ENCODE measurements around the gene ZNF845. TPM values are rescaled to one million over a fixed set of nuclear protein-coding genes. Genes with fewer than 3 reads are reported as not detected.

The ZNF845 gene
- 4.4 and 6.6 TPM in 2 replicates for total RNA-seq (2014; rRNA removed)
- percentile 70 among the genes with signal in this experiment for Bru-seq, nascent RNA
- percentile 76 among the genes with signal in this experiment for BruChase-seq, experiment 1, labeled RNA remaining after a 6-hour chase
- percentile 83 among the genes with signal in this experiment for BruChase-seq, experiment 2, labeled RNA remaining after a 2-hour chase
- long read RNA-seq, full-length matches to known transcripts = 18 of 23 reads
- long read RNA-seq, partial matches to known transcripts = 0 of 23 reads
- long read RNA-seq, other reads (novel, unspliced or antisense) = 5 of 23 reads

GRCh38 chr19:53333463-53334449 is at the start of gene ZNF845:
Gene ZNF845, plus strand, starts transcription at chr19:53333749. Its CDS starts 7,559 bp downstream, at chr19:53341308.
- Histone ChIP-seq H3F3A (ENCODE audit: low read length, unreplicated experiment) (no peaks in the 10 kb centered on the region), H3K9me3 (ENCODE audit: low read length) (peaks cover 25% of the 10 kb centered on the region), H3K4me3 (ENCODE audit: low read length) (peak within 1 kb of the TSS; percentile 79), H3K36me3 (ENCODE audit: low read depth, low read length) (peaks cover 28% of the 10 kb centered on the region), H3K79me2 (ENCODE audit: low read length) (peaks cover 28% of the 10 kb centered on the region), H3K27me3 (ENCODE audit: low read length) (no peaks in the 10 kb centered on the region), H3K9me2 (replicated peaks; ENCODE audit: low read length) (no peaks in the 10 kb centered on the region), H3K27ac (ENCODE audit: low read length) (peak within 1 kb of the TSS; percentile 12), H3K9ac (ENCODE audit: low read length) (peak within 1 kb of the TSS; percentile 83), H3K4me2 (ENCODE audit: low read length) (peak within 1 kb of the TSS; percentile 89), H2AFZ (ENCODE audit: low read length) (peak within 1 kb of the TSS; percentile 98), H3K4me1 (ENCODE audit: insufficient read depth, low read length) (no peaks in the 10 kb centered on the region), H4K20me1 (ENCODE audit: low read length) (no peaks in the 10 kb centered on the region)
- ChIA-PET CTCF (interaction anchor here (0.7 to 0.8 kb wide), 2 partner anchors 55 to 138 kb away, joined by 3 read pairs; no protein-coding TSS in a partner anchor), POLR2A (ENCODE audit: unreplicated experiment) (interaction anchor here (0.6 to 1.4 kb wide), 4 partner anchors 41 to 695 kb away, joined by 3 to 4 read pairs (median 3); no protein-coding TSS in a partner anchor)
- peak; percentile 99 for ATAC-seq
- peak; percentile 96 for DNase-seq
- TSS peak; percentile 89 for BruUV-seq (replicated peaks)
- TF ChIP-seq, protein P1, sequence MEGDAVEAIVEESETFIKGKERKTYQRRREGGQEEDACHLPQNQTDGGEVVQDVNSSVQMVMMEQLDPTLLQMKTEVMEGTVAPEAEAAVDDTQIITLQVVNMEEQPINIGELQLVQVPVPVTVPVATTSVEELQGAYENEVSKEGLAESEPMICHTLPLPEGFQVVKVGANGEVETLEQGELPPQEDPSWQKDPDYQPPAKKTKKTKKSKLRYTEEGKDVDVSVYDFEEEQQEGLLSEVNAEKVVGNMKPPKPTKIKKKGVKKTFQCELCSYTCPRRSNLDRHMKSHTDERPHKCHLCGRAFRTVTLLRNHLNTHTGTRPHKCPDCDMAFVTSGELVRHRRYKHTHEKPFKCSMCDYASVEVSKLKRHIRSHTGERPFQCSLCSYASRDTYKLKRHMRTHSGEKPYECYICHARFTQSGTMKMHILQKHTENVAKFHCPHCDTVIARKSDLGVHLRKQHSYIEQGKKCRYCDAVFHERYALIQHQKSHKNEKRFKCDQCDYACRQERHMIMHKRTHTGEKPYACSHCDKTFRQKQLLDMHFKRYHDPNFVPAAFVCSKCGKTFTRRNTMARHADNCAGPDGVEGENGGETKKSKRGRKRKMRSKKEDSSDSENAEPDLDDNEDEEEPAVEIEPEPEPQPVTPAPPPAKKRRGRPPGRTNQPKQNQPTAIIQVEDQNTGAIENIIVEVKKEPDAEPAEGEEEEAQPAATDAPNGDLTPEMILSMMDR (conservative IDR thresholded peaks at IDR 0.05; ENCODE audit: low read depth, low read length) = no peak
- TF ChIP-seq EZH2 (IDR thresholded peaks at IDR 0.05; ENCODE audit: low read length, unreplicated experiment) = no peak
- TF ChIP-seq EZH2phosphoT487 (IDR thresholded peaks at IDR 0.05; ENCODE audit: borderline replicate concordance, low read length) = no peak
- intact Hi-C loops (cut with micrococcal nuclease) = loop anchor here (2.0 to 10.0 kb wide), 3 partner anchors 61 to 139 kb away; partner anchors contain the start of genes ZNF665, ZNF677 and ZNF765

- H3K79me2 ChIP-seq (ENCODE audit: low read length) = no peaks in the 10 kb centered on the region
- no peaks in the 10 kb centered on the region for H3F3A ChIP-seq (ENCODE audit: low read length, unreplicated experiment)
- TF ChIP-seq, protein P1 (conservative IDR thresholded peaks at IDR 0.05; ENCODE audit: low read depth, low read length) = no peak
- TF ChIP-seq EZH2 (IDR thresholded peaks at IDR 0.05; ENCODE audit: low read length, unreplicated experiment) = no peak
- no peaks in the 10 kb centered on the region for H3K4me1 ChIP-seq (ENCODE audit: insufficient read depth, low read length)
- no peak overlapping the region for H2AFZ ChIP-seq (ENCODE audit: low read length)
- no peaks in the 10 kb centered on the region for H3K27me3 ChIP-seq (ENCODE audit: low read length)
- no TSS peak for BruUV-seq (replicated peaks)
- no peaks in the 10 kb centered on the region for H3K36me3 ChIP-seq (ENCODE audit: low read depth, low read length)
- no peaks in the 10 kb centered on the region for H3K9me2 ChIP-seq (replicated peaks; ENCODE audit: low read length)
- H3K4me2 ChIP-seq (ENCODE audit: low read length) = no peak overlapping the region
- H3K4me3 ChIP-seq (ENCODE audit: low read length) = no peak overlapping the region
- H4K20me1 ChIP-seq (ENCODE audit: low read length) = no peaks in the 10 kb centered on the region
- ChIA-PET POLR2A (ENCODE audit: unreplicated experiment) (no interaction called here), CTCF (no interaction called here)
- ATAC-seq (peak; percentile 93), DNase-seq (peak; percentile 51)
- no peak overlapping the region for H3K27ac ChIP-seq (ENCODE audit: low read length)
- H3K9me3 ChIP-seq (ENCODE audit: low read length) = peaks cover 17% of the 10 kb centered on the region
- intact Hi-C loops (cut with micrococcal nuclease) = no loop called here
- H3K9ac ChIP-seq (ENCODE audit: low read length) = no peak overlapping the region
Observed at GRCh38 chr19:53285087-53285486, 48.5 kb upstream of the ZNF845 start.
